Measurements from ENCODE around the gene NUPR1. TPM values are rescaled to one million over a fixed set of nuclear protein-coding genes. Genes with fewer than 3 reads are reported as not detected.

Gene NUPR1
- total RNA-seq, 3 donors from 2014 or later (not counting 1 experiment from before 2014, with no cell fraction given) = not detected

DNA sequence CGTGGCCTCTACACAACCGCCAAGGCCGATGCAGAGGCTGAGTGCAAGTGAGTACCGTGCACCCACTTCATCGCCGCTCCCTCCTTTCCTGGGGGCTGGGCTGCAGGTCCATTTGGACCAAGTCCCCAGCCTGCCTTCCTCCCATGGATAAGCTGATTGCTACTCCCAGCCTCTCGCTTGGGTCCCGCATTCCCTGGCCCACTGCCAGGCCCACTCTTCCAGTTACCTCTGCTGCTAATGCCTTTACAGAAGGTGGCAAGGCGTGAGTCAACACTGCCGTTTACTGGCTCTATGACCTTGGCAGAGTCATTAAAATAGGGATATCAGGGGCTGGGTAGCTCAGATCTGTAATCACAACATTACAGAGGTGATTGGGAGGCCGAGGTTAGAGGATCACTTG is 46.9 kb upstream of the NUPR1 start:
- H3K4me3 Mint-ChIP-seq = no peak overlapping the region
- H3K9me3 ChIP-seq (ENCODE audit: control insufficient read depth, insufficient read depth, low read length) = no peaks in the 10 kb centered on the region
- ATAC-seq = no peak

DNA sequence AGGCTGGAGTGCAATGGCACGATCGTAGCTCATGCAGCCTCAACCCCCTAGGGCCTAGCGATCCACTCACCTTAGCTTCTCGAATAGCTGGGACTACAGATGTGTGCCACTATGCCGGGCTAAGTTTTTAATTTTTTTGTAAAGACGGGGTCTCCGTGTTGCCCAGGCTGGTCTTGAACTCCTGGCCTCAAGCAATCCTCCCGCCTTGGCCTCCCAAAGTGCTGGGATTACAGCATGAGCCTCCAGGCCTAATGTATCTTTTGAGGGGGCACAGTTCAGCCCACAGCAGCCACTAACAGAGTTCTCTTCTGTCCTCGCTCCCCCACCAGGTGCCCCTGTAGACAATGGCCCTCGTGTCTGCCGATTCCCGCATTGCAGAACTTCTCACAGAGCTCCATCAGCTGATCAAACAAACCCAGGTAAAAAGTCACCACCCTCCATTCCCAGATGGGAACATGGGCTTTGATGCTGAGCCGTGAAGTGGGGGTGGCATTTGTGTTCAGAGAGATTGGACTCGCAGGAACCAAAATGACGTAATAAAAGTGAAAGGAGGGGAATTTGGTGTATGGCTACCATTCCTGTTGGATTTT is 42.0 kb upstream of the NUPR1 start:
- no peaks in the 10 kb centered on the region for H3K9me3 Mint-ChIP-seq
- 97% methylated on average over 15 of the region's 15 CpGs for WGBS (ENCODE audit: insufficient coverage)
- peaks cover 0 to 7% of the 10 kb centered on the region in 2 donors for H3K4me1 Mint-ChIP-seq
- intact Hi-C loops (cut with micrococcal nuclease) = no loop called here
- Histone ChIP-seq H3K9me3 (ENCODE audit: control insufficient read depth, insufficient read depth, low read length) (no peaks in the 10 kb centered on the region), H3K36me3 (ENCODE audit: control insufficient read depth, insufficient read depth, low read length) (peaks cover 33% of the 10 kb centered on the region), H3K27ac (ENCODE audit: low read length) (no peak overlapping the region), H3K4me1 (ENCODE audit: control insufficient read depth, insufficient read depth, low read length) (no peaks in the 10 kb centered on the region), H3K27me3 (ENCODE audit: control insufficient read depth, insufficient read depth, low read length) (no peaks in the 10 kb centered on the region), H3K4me3 (ENCODE audit: low read length) (no peak overlapping the region)
- DNase-seq (no peak), ATAC-seq (no peak)
- H3K27me3 Mint-ChIP-seq (ENCODE audit: low read depth in 2 of 2) = no peaks in the 10 kb centered on the region
- TF ChIP-seq, protein P1, sequence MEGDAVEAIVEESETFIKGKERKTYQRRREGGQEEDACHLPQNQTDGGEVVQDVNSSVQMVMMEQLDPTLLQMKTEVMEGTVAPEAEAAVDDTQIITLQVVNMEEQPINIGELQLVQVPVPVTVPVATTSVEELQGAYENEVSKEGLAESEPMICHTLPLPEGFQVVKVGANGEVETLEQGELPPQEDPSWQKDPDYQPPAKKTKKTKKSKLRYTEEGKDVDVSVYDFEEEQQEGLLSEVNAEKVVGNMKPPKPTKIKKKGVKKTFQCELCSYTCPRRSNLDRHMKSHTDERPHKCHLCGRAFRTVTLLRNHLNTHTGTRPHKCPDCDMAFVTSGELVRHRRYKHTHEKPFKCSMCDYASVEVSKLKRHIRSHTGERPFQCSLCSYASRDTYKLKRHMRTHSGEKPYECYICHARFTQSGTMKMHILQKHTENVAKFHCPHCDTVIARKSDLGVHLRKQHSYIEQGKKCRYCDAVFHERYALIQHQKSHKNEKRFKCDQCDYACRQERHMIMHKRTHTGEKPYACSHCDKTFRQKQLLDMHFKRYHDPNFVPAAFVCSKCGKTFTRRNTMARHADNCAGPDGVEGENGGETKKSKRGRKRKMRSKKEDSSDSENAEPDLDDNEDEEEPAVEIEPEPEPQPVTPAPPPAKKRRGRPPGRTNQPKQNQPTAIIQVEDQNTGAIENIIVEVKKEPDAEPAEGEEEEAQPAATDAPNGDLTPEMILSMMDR (IDR thresholded peaks at IDR 0.05) = no peak
- H3K27ac Mint-ChIP-seq = no peak overlapping the region
- H3K4me3 Mint-ChIP-seq = no peak overlapping the region
- no peaks in the 10 kb centered on the region for H3K36me3 Mint-ChIP-seq

More for the DNA sequence above, 46.9 kb upstream of the NUPR1 start:
- Histone ChIP-seq H3K27ac (ENCODE audit: low read length) (no peak overlapping the region), H3K4me3 (ENCODE audit: low read length) (no peak overlapping the region), H3K36me3 (ENCODE audit: control insufficient read depth, insufficient read depth, low read length) (peaks cover 65% of the 10 kb centered on the region), H3K27me3 (ENCODE audit: control insufficient read depth, insufficient read depth, low read length) (no peaks in the 10 kb centered on the region), H3K4me1 (ENCODE audit: control insufficient read depth, insufficient read depth, low read length) (no peaks in the 10 kb centered on the region)
- Mint-ChIP-seq H3K27ac (no peak overlapping the region), H3K4me1 (peaks cover 0 to 7% of the 10 kb centered on the region in 2 donors), H3K27me3 (ENCODE audit: low read depth in 2 of 2) (no peaks in the 10 kb centered on the region), H3K36me3 (peaks cover 7% of the 10 kb centered on the region), H3K9me3 (no peaks in the 10 kb centered on the region)
- intact Hi-C loops (cut with micrococcal nuclease) = no loop called here
- no peak for DNase-seq
- 95% methylated on average over 11 of the region's 11 CpGs for WGBS (ENCODE audit: insufficient coverage)
- TF ChIP-seq, protein P1 (IDR thresholded peaks at IDR 0.05) = no peak

DNA sequence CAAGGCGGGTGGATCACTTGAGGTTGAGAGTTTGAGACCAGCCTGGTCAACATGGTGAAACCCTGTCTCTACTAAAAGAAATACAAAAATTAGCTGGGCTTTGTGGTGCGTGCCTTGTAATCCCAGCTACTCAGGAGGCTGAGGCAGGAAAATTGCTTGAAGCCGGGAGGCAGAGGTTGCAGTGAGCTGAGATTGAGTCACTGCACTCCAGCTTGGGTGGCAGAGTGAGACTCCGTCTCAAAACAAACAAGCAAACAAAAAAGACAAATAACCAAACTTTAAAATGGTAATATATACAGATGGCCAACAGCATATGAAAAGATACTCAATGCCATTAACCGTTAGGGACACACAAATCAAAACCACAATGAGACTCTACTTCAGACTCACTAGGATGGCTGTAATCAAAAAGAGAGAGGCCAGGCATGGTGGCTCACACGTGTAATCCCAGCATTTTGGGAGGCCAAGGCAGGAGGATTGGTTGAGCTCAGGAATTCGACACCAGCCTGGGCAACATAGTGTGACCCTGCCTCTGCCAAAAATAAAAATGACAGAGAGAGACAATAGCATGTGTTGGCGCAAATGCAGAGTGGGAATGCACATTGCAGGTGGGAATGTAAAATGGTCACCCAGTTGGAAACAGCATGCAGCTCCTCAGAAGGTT is 36.8 kb upstream of the NUPR1 start:
- no peak for ATAC-seq
- Histone ChIP-seq H3K4me3 (ENCODE audit: low read length) (no peak overlapping the region), H3K36me3 (ENCODE audit: control insufficient read depth, insufficient read depth, low read length) (peaks cover 4% of the 10 kb centered on the region), H3K27ac (ENCODE audit: low read length) (no peak overlapping the region), H3K4me1 (ENCODE audit: control insufficient read depth, insufficient read depth, low read length) (peaks cover 15% of the 10 kb centered on the region), H3K9me3 (ENCODE audit: control insufficient read depth, insufficient read depth, low read length) (no peaks in the 10 kb centered on the region), H3K27me3 (ENCODE audit: control insufficient read depth, insufficient read depth, low read length) (no peaks in the 10 kb centered on the region)
- H3K27me3 Mint-ChIP-seq (ENCODE audit: low read depth in 2 of 2) = no peaks in the 10 kb centered on the region
- peaks cover 30 to 31% of the 10 kb centered on the region in 2 donors for H3K4me1 Mint-ChIP-seq
- intact Hi-C loops (cut with micrococcal nuclease) = no loop called here
- 94% methylated on average over 8 of the region's 8 CpGs for WGBS (ENCODE audit: insufficient coverage)
- no peaks in the 10 kb centered on the region for H3K36me3 Mint-ChIP-seq
- no peak overlapping the region for H3K27ac Mint-ChIP-seq
- DNase-seq = no peak
- no peaks in the 10 kb centered on the region for H3K9me3 Mint-ChIP-seq
- TF ChIP-seq, protein P1 (IDR thresholded peaks at IDR 0.05) = no peak
- H3K4me3 Mint-ChIP-seq = no peak overlapping the region
